GM12891 (cell line): ENCODE results near the gene FITM2.

Experiments used
- POLR2A ChIP-seq: IDR thresholded peaks from 2 replicates; pipeline ENCODE4 v1.6.1; 2011; ENCODE audit warnings: low read depth, low read length, control low read depth
- POU2F2 ChIP-seq: IDR thresholded peaks from 2 replicates; pipeline ENCODE4 v1.6.1; 2011; ENCODE audit warnings: low read depth, mild to moderate bottlenecking, control low read depth, low read length, moderate library complexity

DNA sequence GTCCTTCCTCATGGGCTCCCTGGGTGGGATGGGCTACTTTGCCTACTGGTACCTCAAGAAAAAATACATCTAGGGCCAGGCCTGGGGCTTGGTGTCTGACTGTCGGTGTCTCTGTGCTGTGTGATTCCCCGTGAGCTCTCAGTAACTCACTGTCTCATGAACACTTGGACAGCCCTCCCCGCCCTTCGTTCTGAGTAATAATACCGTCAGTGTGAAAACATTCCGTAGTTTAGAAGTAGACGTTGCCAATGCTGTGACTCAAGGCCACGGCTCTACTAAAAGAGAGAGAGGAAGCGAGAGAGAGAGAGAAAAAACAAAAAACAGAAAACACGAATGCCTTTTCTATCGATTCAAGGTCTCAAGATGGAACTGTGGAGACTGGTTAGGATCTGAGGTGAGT, 31.8 kb downstream of the FITM2 start:
- TF ChIP-seq POLR2A: no peak
- no peak for TF ChIP-seq POU2F2
